ENCODE measurements around the gene SCUBE1.

- TF ChIP-seq CTCF (IDR thresholded peaks at IDR 0.05; ENCODE audit: extremely low read depth in 1 of 2, insufficient read depth in 1 of 2, low read depth in 1 of 2, low read length in 2 of 2) (peak; percentile 24 to 66), POLR2A (IDR thresholded peaks at IDR 0.05; ENCODE audit: low read depth, low read length) (no peak), MAX (IDR thresholded peaks at IDR 0.05; ENCODE audit: insufficient read depth, insufficient read length) (no peak)
These were observed 114.8 kb downstream of the SCUBE1 start for GRCh38 chr22:43228330-43228729.

All from endothelial cell of umbilical vein (primary cell).